Activated CD4-positive, alpha-beta T cell treated with anti-CD3 and anti-CD28 coated beads, Interleukin-2, Interleukin-4, amounts not matched to agents 100 ng/mL and 50 ng/mL, durations not matched to agents 16 hours and 8 hours (primary cell): ENCODE results near the gene CPNE2.
"Not testable (repeated sequence)": the region's sequence is repeated elsewhere in the genome, so short reads cannot be mapped to it uniquely, and the experiment has no call there.

Source experiments
- DNase-seq: peaks from one replicate; pipeline ENCODE4 v3.0.0-alpha.2; 2020; ENCODE audit warnings: low spot score

Gene CPNE2

GRCh38 chr16:57091975-57092785, at the start of gene CPNE2:
TSS of gene CPNE2 (plus strand) at chr16:57092583. CDS start at chr16:57110743, 18,160 bp downstream.
- DNase-seq = peak; percentile 17

GRCh38 chr16:57043248-57043647, 49.1 kb upstream of the CPNE2 start:
- DNase-seq = no peak

- DNase-seq = no peak
Measured at GRCh38 chr16:57044931-57045693, 47.3 kb upstream of the CPNE2 start.

- no peak for DNase-seq
Measured at GRCh38 chr16:57045694-57046381, 46.5 kb upstream of the CPNE2 start.

GRCh38 chr16:57048095-57048494, 44.3 kb upstream of the CPNE2 start:
- DNase-seq = no peak

GRCh38 chr16:57049678-57050077, 42.7 kb upstream of the CPNE2 start:
- DNase-seq = peak; percentile 43

- no peak for DNase-seq
Measured at GRCh38 chr16:57051696-57052228, 40.6 kb upstream of the CPNE2 start.

GRCh38 chr16:57053206-57053605, 39.2 kb upstream of the CPNE2 start:
- DNase-seq = no peak

GRCh38 chr16:57054338-57054737, 38.0 kb upstream of the CPNE2 start:
- no peak for DNase-seq

- DNase-seq = no peak
Measured at GRCh38 chr16:57054771-57055170, 37.6 kb upstream of the CPNE2 start.

GRCh38 chr16:57055671-57056070, 36.7 kb upstream of the CPNE2 start:
- no peak for DNase-seq

GRCh38 chr16:57058291-57058861, 34.0 kb upstream of the CPNE2 start:
- DNase-seq = no peak

GRCh38 chr16:57060323-57061083, 31.9 kb upstream of the CPNE2 start:
- DNase-seq = no peak

GRCh38 chr16:57061084-57061905, 31.1 kb upstream of the CPNE2 start:
- DNase-seq = no peak

- DNase-seq = no peak
Measured at GRCh38 chr16:57062329-57062728, 30.1 kb upstream of the CPNE2 start.

GRCh38 chr16:57063189-57063588, 29.2 kb upstream of the CPNE2 start:
- not testable (repeated sequence) for DNase-seq

- DNase-seq = no peak
Measured at GRCh38 chr16:57064995-57065394, 27.4 kb upstream of the CPNE2 start.

GRCh38 chr16:57066625-57067024, 25.8 kb upstream of the CPNE2 start:
- no peak for DNase-seq

- no peak for DNase-seq
Measured at GRCh38 chr16:57067347-57067746, 25.0 kb upstream of the CPNE2 start.

- DNase-seq = no peak
Measured at GRCh38 chr16:57069053-57069452, 23.3 kb upstream of the CPNE2 start.
